Measurements from ENCODE around the gene MFSD12.

GRCh38 chr19:3573162-3573857 lies 15.9 kb upstream of the MFSD12 start:
- TF ChIP-seq CTCF (IDR thresholded peaks at IDR 0.05; ENCODE audit: insufficient read depth, low read depth, low read length): no peak
- TF ChIP-seq EZH2 (IDR thresholded peaks at IDR 0.05; ENCODE audit: insufficient read depth, low read length): no peak

All from astrocyte (in vitro differentiated cells and primary cell).